HCT116 (cell line): Measurements from ENCODE around the gene GPR52. TPM values are rescaled to one million over a fixed set of nuclear protein-coding genes. Genes with fewer than 3 reads are reported as not detected.

Experiments used
- ATAC-seq: fragments of 200-7000 bp; cut with Tn5 transposase; 2 replicates; pipeline ENCODE4 v1.9.1; 2020; ENCODE audit warnings: mild to moderate bottlenecking, moderate library complexity
- BruUV-seq: library from RNA; stranded (reverse); fragments of 400-500 nt; replicated peaks from 2 replicates; lab custom pipeline; 2021; lab: Mats Ljungman, UMichigan
- CTCF ChIA-PET: fragments of 300-600 bp; sonication (Branson Sonifier 250); formaldehyde crosslinking; loops from one replicate; lab custom pipeline; 2021; ENCODE audit warnings: antibody characterized with exemption; lab: Charles Lee
- POLR2A ChIA-PET: fragments of 300-600, 350-600 bp; sonication (Branson Sonifier 250); formaldehyde crosslinking; loops from one replicate; lab custom pipeline; 2021; ENCODE audit warnings: antibody characterized with exemption; lab: Charles Lee
- RAD21 ChIA-PET, 2 experiments: fragments of 300-600 bp; sonication (Branson Sonifier 250); formaldehyde crosslinking; loops; one replicate each; lab custom pipeline; 2023; ENCODE audit warnings: low total read pairs in 2 of 2; ENCODE audit not compliant: uncharacterized antibody in 2 of 2, unreplicated experiment in 2 of 2, low non-redundant PET in 1 of 2; lab: Charles Lee
- DNase-seq: peaks from one replicate; pipeline ENCODE4 v3.0.0-alpha.2; 2010; ENCODE audit warnings: low read depth, low spot score
- H2AFZ ChIP-seq: fragments of 200-600 bp; shearing (Covaris generic), sonication (generic); 2 replicates; pipeline ENCODE4 v1.6.1; 2017; ENCODE audit warnings: low read depth, mixed run types, mixed read lengths, antibody characterized with exemption, low read length; ENCODE audit not compliant: poor library complexity, severe bottlenecking
- H3K27ac ChIP-seq: 2 replicates; pipeline ENCODE4 v1.5.1; 2012; ENCODE audit warnings: low read depth, low read length
- H3K27me3 ChIP-seq: fragments of 200-600 bp; sonication (generic); 2 replicates; pipeline ENCODE4 v1.6.1; 2016; ENCODE audit warnings: mixed run types, low read length, mixed read lengths; ENCODE audit not compliant: insufficient read depth
- H3K36me3 ChIP-seq, 2 experiments: fragments of 200-500 bp in 1 of 2; fragments of 200-600 bp in 1 of 2; sonication (Bioruptor generic) in 1 of 2; sonication (generic) in 1 of 2; 2 replicates each; pipeline versions ENCODE4 v1.5.1 to v1.6.1; 2014 to 2016; ENCODE audit warnings: low read length in 2 of 2, inconsistent platforms in 1 of 2, mixed read lengths in 1 of 2, mixed run types in 1 of 2; ENCODE audit not compliant: insufficient read depth in 2 of 2, control insufficient read depth in 1 of 2
- H3K4me1 ChIP-seq, 2 experiments: fragments of 200-600 bp in 1 of 2; sonication (generic) in 1 of 2; 2 replicates each; pipeline versions ENCODE4 v1.5.1 to v1.6.1; 2012 to 2017; ENCODE audit warnings: low read length in 2 of 2, inconsistent platforms in 1 of 2, mild to moderate bottlenecking in 1 of 2, mixed read lengths in 1 of 2, mixed run types in 1 of 2, moderate library complexity in 1 of 2; ENCODE audit not compliant: insufficient read depth in 2 of 2, control insufficient read depth in 1 of 2
- H3K4me2 ChIP-seq: fragments of 200-600 bp; sonication (generic); 2 replicates; pipeline ENCODE4 v1.6.1; 2017; ENCODE audit warnings: mixed run types, low read length, mixed read lengths
- H3K4me3 ChIP-seq, 2 experiments: fragments of 200-600 bp in 1 of 2; sonication (generic) in 1 of 2; replicated peaks in 1 of 2; 2 replicates each; pipeline ENCODE4 v1.5.1; 2011 to 2016; ENCODE audit warnings: low read length in 2 of 2, control low read depth in 1 of 2, low read depth in 1 of 2, mild to moderate bottlenecking in 1 of 2, mixed read lengths in 1 of 2, mixed run types in 1 of 2
- H3K79me2 ChIP-seq: fragments of 200-600 bp; sonication (generic); 2 replicates; pipeline ENCODE4 v1.6.1; 2017; ENCODE audit warnings: mild to moderate bottlenecking, mixed run types, low read length, moderate library complexity, mixed read lengths; ENCODE audit not compliant: insufficient read depth
- H3K9ac ChIP-seq: fragments of 200-600 bp; sonication (generic); 2 replicates; pipeline ENCODE4 v1.6.1; 2016; ENCODE audit warnings: low read length, mixed read lengths
- H3K9me2 ChIP-seq: fragments of 200-600 bp; sonication (generic), shearing (Covaris generic); 2 replicates; pipeline ENCODE4 v1.6.1; 2017; ENCODE audit warnings: mixed run types, mild to moderate bottlenecking, moderate library complexity; ENCODE audit not compliant: insufficient read depth
- H3K9me3 ChIP-seq, 2 experiments: fragments of 200-500 bp in 1 of 2; fragments of 200-600 bp in 1 of 2; sonication (Bioruptor generic) in 1 of 2; sonication (generic) in 1 of 2; 2 replicates each; pipeline ENCODE4 v1.6.1; 2014 to 2017; ENCODE audit warnings: low read length in 2 of 2, mixed read lengths in 2 of 2, inconsistent platforms in 1 of 2, low read depth in 1 of 2, mild to moderate bottlenecking in 1 of 2, mixed run types in 1 of 2, moderate library complexity in 1 of 2; ENCODE audit not compliant: control insufficient read depth in 1 of 2, insufficient read depth in 1 of 2
- H4K20me1 ChIP-seq: fragments of 200-600 bp; sonication (generic), shearing (Covaris generic); 2 replicates; pipeline ENCODE4 v1.6.1; 2017; ENCODE audit warnings: mixed run types, mild to moderate bottlenecking, moderate library complexity; ENCODE audit not compliant: insufficient read depth
- CBX3 ChIP-seq: IDR thresholded peaks from 2 replicates; pipeline ENCODE4 v1.6.1; 2012; ENCODE audit warnings: low read depth
- CEBPB ChIP-seq: IDR thresholded peaks from 2 replicates; pipeline ENCODE4 v1.6.1; 2012; ENCODE audit warnings: low read depth
- EGR1 ChIP-seq: IDR thresholded peaks from 2 replicates; pipeline ENCODE4 v1.6.1; 2012; ENCODE audit warnings: low read depth
- ELF1 ChIP-seq: IDR thresholded peaks from 2 replicates; pipeline ENCODE4 v1.6.1; 2012; ENCODE audit warnings: low read depth, borderline replicate concordance
- EZH2phosphoT487 ChIP-seq: fragments of 200-600 bp; IDR thresholded peaks from 2 replicates; pipeline ENCODE4 v1.6.1; 2018; ENCODE audit warnings: antibody characterized with exemption, borderline replicate concordance
- FOSL1 ChIP-seq: IDR thresholded peaks from 2 replicates; pipeline ENCODE4 v1.6.1; 2012; ENCODE audit warnings: low read depth
- JUND ChIP-seq: IDR thresholded peaks from 2 replicates; pipeline ENCODE4 v1.6.1; 2012
- POLR2A ChIP-seq: IDR thresholded peaks from 2 replicates; pipeline ENCODE4 v1.7.0; 2011; ENCODE audit warnings: borderline replicate concordance; ENCODE audit not compliant: insufficient read depth, insufficient read length; ENCODE audit errors: extremely low read depth
- POLR2AphosphoS5 ChIP-seq: IDR thresholded peaks from 2 replicates; pipeline ENCODE4 v1.6.1; 2011; ENCODE audit warnings: mild to moderate bottlenecking, low read depth, low read length, moderate library complexity
- RAD21 ChIP-seq: IDR thresholded peaks from 2 replicates; pipeline ENCODE4 v1.6.1; 2012; ENCODE audit warnings: low read depth, mild to moderate bottlenecking
- SIN3A ChIP-seq: IDR thresholded peaks from 2 replicates; pipeline ENCODE4 v1.6.1; 2012; ENCODE audit warnings: low read depth
- SP1 ChIP-seq: IDR thresholded peaks from 2 replicates; pipeline ENCODE4 v1.6.1; 2012; ENCODE audit warnings: low read depth
- TCF7L2 ChIP-seq: IDR thresholded peaks from 2 replicates; pipeline ENCODE4 v1.7.0; 2011; ENCODE audit warnings: borderline replicate concordance, inconsistent platforms; ENCODE audit not compliant: insufficient read depth, insufficient read length; ENCODE audit errors: extremely low read depth
- ZBTB33 ChIP-seq: IDR thresholded peaks from 2 replicates; pipeline ENCODE4 v1.6.1; 2011; ENCODE audit warnings: mild to moderate bottlenecking, low read length, moderate library complexity; ENCODE audit not compliant: insufficient replicate concordance; ENCODE audit errors: extremely low read depth
- ZFX ChIP-seq: fragments of 450-650 bp; IDR thresholded peaks from 2 replicates; pipeline ENCODE4 v1.6.1; 2017
- ZNF274 ChIP-seq: fragments of 200-500 bp; sonication (Bioruptor generic); IDR thresholded peaks from 2 replicates; pipeline ENCODE4 v1.6.1; 2014; ENCODE audit warnings: mild to moderate bottlenecking, low read depth, low read length, inconsistent platforms
- intact Hi-C: fragments of 100-400 bp; cut with micrococcal nuclease; formaldehyde crosslinking; loops from 2 replicates; pipeline ENCODE4 v1.10.0; 2022
- total RNA-seq: library from RNA; stranded (reverse); gene quantifications from one replicate; pipeline ENCODE4 v1.2.1, GENCODE V29; 2021; ENCODE audit not compliant: unreplicated experiment
- TF ChIP-seq, protein P1 (sequence below): IDR thresholded peaks from 2 replicates; pipeline ENCODE4 v1.6.1; 2012
- TF ChIP-seq, protein P2 (sequence below), 3 experiments: fragments of 200-600 bp in 1 of 3; sonication (generic) in 1 of 3; IDR thresholded peaks in 2 of 3; conservative IDR thresholded peaks in 1 of 3; 2 replicates each; pipeline ENCODE4 v1.5.1; 2012 to 2017; ENCODE audit warnings: low read depth in 2 of 3, low read length in 2 of 3, antibody characterized with exemption in 1 of 3, borderline replicate concordance in 1 of 3, control low read depth in 1 of 3, mild to moderate bottlenecking in 1 of 3, mixed read lengths in 1 of 3, mixed run types in 1 of 3, moderate library complexity in 1 of 3; ENCODE audit not compliant: insufficient read depth in 1 of 3

GPR52 gene
- total RNA-seq, 1 experiment from 2014 or later, result 0.34 TPM

- DNase-seq (no peak), ATAC-seq (no peak)
- H2AFZ ChIP-seq, result no peak overlapping the region
- TF ChIP-seq ZNF274, result no peak
- TF ChIP-seq, protein P1, sequence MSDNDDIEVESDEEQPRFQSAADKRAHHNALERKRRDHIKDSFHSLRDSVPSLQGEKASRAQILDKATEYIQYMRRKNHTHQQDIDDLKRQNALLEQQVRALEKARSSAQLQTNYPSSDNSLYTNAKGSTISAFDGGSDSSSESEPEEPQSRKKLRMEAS, result no peak
- no peak for TF ChIP-seq EGR1
- TF ChIP-seq CEBPB, result no peak
- no peak for TF ChIP-seq ZFX
- TF ChIP-seq FOSL1, result no peak
- TF ChIP-seq ELF1, result no peak
- TF ChIP-seq CBX3, result no peak
- TF ChIP-seq TCF7L2, result no peak
- TF ChIP-seq POLR2AphosphoS5, result no peak
- TF ChIP-seq EZH2phosphoT487, result no peak
- no peak for TF ChIP-seq SIN3A
- no peak for TF ChIP-seq SP1
- TF ChIP-seq JUND, result no peak
- no peak for TF ChIP-seq POLR2A
- TF ChIP-seq, all 23 proteins: peak for 0
- Histone ChIP-seq H3K79me2 (no peaks in the 10 kb centered on the region), H3K4me3 (no peak overlapping the region), H3K9me3 (no peaks in the 10 kb centered on the region), H3K27ac (no peak overlapping the region), H3K27me3 (no peaks in the 10 kb centered on the region), H3K4me1 (no peaks in the 10 kb centered on the region), H3K9ac (no peak overlapping the region), H3K9me2 (no peaks in the 10 kb centered on the region), H4K20me1 (no peaks in the 10 kb centered on the region), H3K36me3 (no peaks in the 10 kb centered on the region), H3K4me2 (no peak overlapping the region)
- intact Hi-C loops, result no loop called here
- BruUV-seq, result no TSS peak
- RAD21 ChIA-PET, result no interaction called here
- CTCF ChIA-PET, result no interaction called here
- POLR2A ChIA-PET, result no interaction called here
Observed at GRCh38 chr1:174401075-174401474, 46.7 kb upstream of the GPR52 start.

DNA sequence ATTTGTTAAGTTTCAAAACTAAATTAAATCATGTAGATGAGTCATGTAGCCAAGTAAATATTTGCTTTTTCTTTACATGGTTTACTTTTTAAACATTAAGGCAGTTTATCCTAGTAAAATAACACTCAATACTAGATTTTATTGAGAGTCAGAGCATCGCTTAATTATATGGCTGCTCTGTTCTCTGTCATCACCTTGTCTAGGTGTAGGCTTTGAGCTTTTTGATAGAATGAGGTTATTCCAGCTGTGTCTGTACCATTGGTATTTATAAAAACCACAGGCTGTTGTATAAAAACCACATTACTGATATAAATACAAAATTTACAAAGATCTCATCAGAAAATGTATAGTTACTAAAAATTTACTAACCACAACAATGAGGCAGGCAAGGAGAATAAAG is 42.5 kb upstream of the GPR52 start:
- ChIA-PET RAD21 (no interaction called here), CTCF (no interaction called here), POLR2A (no interaction called here)
- H3K9me2 ChIP-seq, result no peaks in the 10 kb centered on the region
- no peak overlapping the region for H3K4me2 ChIP-seq
- TF ChIP-seq POLR2A, result no peak
- TF ChIP-seq TCF7L2, result no peak
- TF ChIP-seq, protein P1, result no peak
- no peak for TF ChIP-seq ZFX
- TF ChIP-seq ZBTB33, result no peak
- no peak for TF ChIP-seq RAD21
- no peak for TF ChIP-seq POLR2AphosphoS5
- no peak for TF ChIP-seq CEBPB
- TF ChIP-seq SIN3A, result no peak
- TF ChIP-seq EZH2phosphoT487, result no peak
- TF ChIP-seq, protein P2, sequence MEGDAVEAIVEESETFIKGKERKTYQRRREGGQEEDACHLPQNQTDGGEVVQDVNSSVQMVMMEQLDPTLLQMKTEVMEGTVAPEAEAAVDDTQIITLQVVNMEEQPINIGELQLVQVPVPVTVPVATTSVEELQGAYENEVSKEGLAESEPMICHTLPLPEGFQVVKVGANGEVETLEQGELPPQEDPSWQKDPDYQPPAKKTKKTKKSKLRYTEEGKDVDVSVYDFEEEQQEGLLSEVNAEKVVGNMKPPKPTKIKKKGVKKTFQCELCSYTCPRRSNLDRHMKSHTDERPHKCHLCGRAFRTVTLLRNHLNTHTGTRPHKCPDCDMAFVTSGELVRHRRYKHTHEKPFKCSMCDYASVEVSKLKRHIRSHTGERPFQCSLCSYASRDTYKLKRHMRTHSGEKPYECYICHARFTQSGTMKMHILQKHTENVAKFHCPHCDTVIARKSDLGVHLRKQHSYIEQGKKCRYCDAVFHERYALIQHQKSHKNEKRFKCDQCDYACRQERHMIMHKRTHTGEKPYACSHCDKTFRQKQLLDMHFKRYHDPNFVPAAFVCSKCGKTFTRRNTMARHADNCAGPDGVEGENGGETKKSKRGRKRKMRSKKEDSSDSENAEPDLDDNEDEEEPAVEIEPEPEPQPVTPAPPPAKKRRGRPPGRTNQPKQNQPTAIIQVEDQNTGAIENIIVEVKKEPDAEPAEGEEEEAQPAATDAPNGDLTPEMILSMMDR (IDR thresholded peaks at IDR 0.05 in 2 of 3, conservative IDR thresholded peaks at IDR 0.05 in 1 of 3; ENCODE audit: borderline replicate concordance in 1 of 3, insufficient read depth in 1 of 3, low read depth in 2 of 3, low read length in 2 of 3), result no peak
- no peak for TF ChIP-seq FOSL1
- ATAC-seq, result no peak
- H4K20me1 ChIP-seq, result no peaks in the 10 kb centered on the region
- H2AFZ ChIP-seq, result no peak overlapping the region
- no peaks in the 10 kb centered on the region for H3K79me2 ChIP-seq
- no peaks in the 10 kb centered on the region for H3K27me3 ChIP-seq
- no peaks in the 10 kb centered on the region for H3K9me3 ChIP-seq
- no peak for DNase-seq
- no peak overlapping the region for H3K4me3 ChIP-seq
- no peak overlapping the region for H3K27ac ChIP-seq
- no TSS peak for BruUV-seq
- no peaks in the 10 kb centered on the region for H3K36me3 ChIP-seq
- intact Hi-C loops, result no loop called here
- no peak overlapping the region for H3K9ac ChIP-seq
- no peaks in the 10 kb centered on the region for H3K4me1 ChIP-seq
